PC-3 (cell line): ENCODE data around the gene RBM6. TPM values are rescaled to one million over a fixed set of nuclear protein-coding genes. Genes with fewer than 3 reads are reported as not detected.

ENCODE experiments used
- ATAC-seq: fragments of 200-7000 bp; cut with Tn5 transposase; 2 replicates; pipeline ENCODE4 v1.9.1; 2020; ENCODE audit warnings: mild to moderate bottlenecking, moderate library complexity
- BruUV-seq: library from RNA; stranded (reverse); fragments of 400-500 nt; replicated peaks from 2 replicates; lab custom pipeline; 2021; lab: Mats Ljungman, UMichigan
- CTCF ChIA-PET: fragments of 300-600 bp; sonication (Branson Sonifier 250); formaldehyde crosslinking; loops from one replicate; lab custom pipeline; 2022; ENCODE audit warnings: antibody characterized with exemption; lab: Charles Lee
- POLR2A ChIA-PET: fragments of 300-600 bp; sonication (Branson Sonifier 250); formaldehyde crosslinking; loops from one replicate; lab custom pipeline; 2022; ENCODE audit warnings: antibody characterized with exemption; ENCODE audit not compliant: unreplicated experiment; lab: Charles Lee
- DNase-seq: peaks from one replicate; pipeline ENCODE4 v3.0.0-alpha.2; 2015
- H2AFZ ChIP-seq: fragments of 300-600 bp; sonication (generic); 2 replicates; pipeline ENCODE4 v1.6.0; 2016; ENCODE audit warnings: antibody characterized with exemption, low read length
- H3F3A ChIP-seq: fragments of 300-600 bp; sonication (generic); one replicate; pipeline ENCODE4 v1.6.0; 2017; ENCODE audit warnings: antibody characterized with exemption, low read length, control low read depth, mild to moderate bottlenecking; ENCODE audit not compliant: unreplicated experiment
- H3K27ac ChIP-seq: fragments of 300-600 bp; sonication (generic); 2 replicates; pipeline ENCODE4 v1.5.1; 2016; ENCODE audit warnings: mild to moderate bottlenecking, low read length
- H3K27me3 ChIP-seq: fragments of 300-600 bp; sonication (generic); 2 replicates; pipeline ENCODE4 v1.6.1; 2016; ENCODE audit warnings: low read length, mixed read lengths
- H3K36me3 ChIP-seq: fragments of 300-600 bp; sonication (generic); 2 replicates; pipeline ENCODE4 v1.6.1; 2016; ENCODE audit warnings: low read depth, mixed run types, low read length, mixed read lengths
- H3K4me1 ChIP-seq: fragments of 300-600 bp; sonication (generic); 2 replicates; pipeline ENCODE4 v1.5.1; 2016; ENCODE audit warnings: low read length; ENCODE audit not compliant: insufficient read depth
- H3K4me2 ChIP-seq: fragments of 300-600 bp; sonication (generic); 2 replicates; pipeline ENCODE4 v1.6.0; 2016; ENCODE audit warnings: low read length
- H3K4me3 ChIP-seq: fragments of 300-600 bp; sonication (generic); 2 replicates; pipeline ENCODE4 v1.5.1; 2016; ENCODE audit warnings: mild to moderate bottlenecking, low read length, mixed read lengths
- H3K79me2 ChIP-seq: fragments of 300-600 bp; sonication (generic); 2 replicates; pipeline ENCODE4 v1.6.1; 2017; ENCODE audit warnings: low read length, mixed read lengths
- H3K9ac ChIP-seq: fragments of 300-600 bp; sonication (generic); 2 replicates; pipeline ENCODE4 v1.6.0; 2016; ENCODE audit warnings: mild to moderate bottlenecking, low read length
- H3K9me2 ChIP-seq: fragments of 300-600 bp; sonication (generic); replicated peaks from 2 replicates; pipeline ENCODE4 v1.6.1; 2016; ENCODE audit warnings: mixed run types, low read length, mixed read lengths
- H3K9me3 ChIP-seq: fragments of 300-600 bp; sonication (generic); 2 replicates; pipeline ENCODE4 v1.6.1; 2016; ENCODE audit warnings: low read length, mixed read lengths
- H4K20me1 ChIP-seq: fragments of 300-600 bp; sonication (generic); 2 replicates; pipeline ENCODE4 v1.6.1; 2016; ENCODE audit warnings: low read length, mixed read lengths
- CTCF ChIP-seq: fragments of 300-600 bp; sonication (generic); conservative IDR thresholded peaks from 2 replicates; pipeline ENCODE4 v1.5.1; 2017; ENCODE audit warnings: antibody characterized with exemption, low read depth, mild to moderate bottlenecking, low read length
- EZH2 ChIP-seq: fragments of 300-600 bp; sonication (generic); IDR thresholded peaks from one replicate; pipeline ENCODE4 v1.6.1; 2017; ENCODE audit warnings: antibody characterized with exemption, mild to moderate bottlenecking, low read length; ENCODE audit not compliant: unreplicated experiment
- EZH2phosphoT487 ChIP-seq: fragments of 300-600 bp; sonication (generic); IDR thresholded peaks from 2 replicates; pipeline ENCODE4 v1.6.1; 2018; ENCODE audit warnings: mild to moderate bottlenecking, antibody characterized with exemption, low read length, borderline replicate concordance
- intact Hi-C: fragments of 100-400 bp; cut with micrococcal nuclease; formaldehyde crosslinking; loops from 2 replicates; pipeline ENCODE4 v1.9.0; 2023
- total RNA-seq: library from RNA; depleted of rRNA; stranded (reverse); fragments of >200 nt; gene quantifications from 2 replicates; pipeline ENCODE4 v1.2.3, GENCODE V29; 2014

RBM6 gene
- total RNA-seq, 1 experiment from 2014 or later: 64.6 TPM

- no peaks in the 10 kb centered on the region for H3F3A ChIP-seq
- DNase-seq: no peak
- ATAC-seq: 0 out of 2 replicates have a peak, but pooled peaks have one; percentile 2
- no peak overlapping the region for H3K27ac ChIP-seq
- no peaks in the 10 kb centered on the region for H3K79me2 ChIP-seq
- H3K9ac ChIP-seq: no peak overlapping the region
- ChIA-PET POLR2A (no interaction called here), CTCF (no interaction called here)
- no peak overlapping the region for H3K4me2 ChIP-seq
- H4K20me1 ChIP-seq: 0 out of 2 replicates have a peak, but pooled peaks cover 4% of the 10 kb centered on the region
- TF ChIP-seq CTCF (no peak), EZH2 (no peak), EZH2phosphoT487 (no peak)
- H2AFZ ChIP-seq: no peak overlapping the region
- BruUV-seq: no TSS peak
- no peaks in the 10 kb centered on the region for H3K9me2 ChIP-seq
- no peak overlapping the region for H3K4me3 ChIP-seq
- H3K36me3 ChIP-seq: peaks cover 4% of the 10 kb centered on the region; the same call in 1 of the 2 replicates
- no peaks in the 10 kb centered on the region for H3K9me3 ChIP-seq
- intact Hi-C loops: loop anchor here (5.0 kb wide), 1 partner anchor 48 kb away; no protein-coding TSS in a partner anchor
- no peaks in the 10 kb centered on the region for H3K4me1 ChIP-seq
- no peaks in the 10 kb centered on the region for H3K27me3 ChIP-seq
Observed at GRCh38 chr3:50124052-50124799, 184.3 kb downstream of the RBM6 start.

- POLR2A ChIA-PET: no interaction called here
- Histone ChIP-seq H3K27me3 (no peaks in the 10 kb centered on the region), H3K9me2 (no peaks in the 10 kb centered on the region), H3K4me2 (no peak overlapping the region), H3F3A (no peaks in the 10 kb centered on the region), H3K9me3 (no peaks in the 10 kb centered on the region), H3K4me3 (no peak overlapping the region), H3K36me3 (peaks cover 4% of the 10 kb centered on the region; the same call in 1 of the 2 replicates), H2AFZ (no peak overlapping the region), H4K20me1 (0 out of 2 replicates have a peak, but pooled peaks cover 4% of the 10 kb centered on the region), H3K4me1 (no peaks in the 10 kb centered on the region), H3K79me2 (no peaks in the 10 kb centered on the region), H3K9ac (no peak overlapping the region), H3K27ac (no peak overlapping the region)
- TF ChIP-seq CTCF (no peak), EZH2phosphoT487 (no peak), EZH2 (no peak)
- intact Hi-C loops: loop anchor here (5.0 kb wide), 1 partner anchor 48 kb away; no protein-coding TSS in a partner anchor
- CTCF ChIA-PET: no interaction called here
- ATAC-seq (no peak), DNase-seq (no peak)
- BruUV-seq: no TSS peak
Observed at GRCh38 chr3:50124800-50125178, 184.8 kb downstream of the RBM6 start.
